GM18909 (cell line): ENCODE results near the gene NTM.

ENCODE experiments used
- ATAC-seq: cut with Tn5 transposase; IDR thresholded peaks from one replicate; pipeline ENCODE4 v1.9.1; 2021; ENCODE audit warnings: mild to moderate bottlenecking; ENCODE audit not compliant: unreplicated experiment, poor library complexity

Gene NTM

DNA sequence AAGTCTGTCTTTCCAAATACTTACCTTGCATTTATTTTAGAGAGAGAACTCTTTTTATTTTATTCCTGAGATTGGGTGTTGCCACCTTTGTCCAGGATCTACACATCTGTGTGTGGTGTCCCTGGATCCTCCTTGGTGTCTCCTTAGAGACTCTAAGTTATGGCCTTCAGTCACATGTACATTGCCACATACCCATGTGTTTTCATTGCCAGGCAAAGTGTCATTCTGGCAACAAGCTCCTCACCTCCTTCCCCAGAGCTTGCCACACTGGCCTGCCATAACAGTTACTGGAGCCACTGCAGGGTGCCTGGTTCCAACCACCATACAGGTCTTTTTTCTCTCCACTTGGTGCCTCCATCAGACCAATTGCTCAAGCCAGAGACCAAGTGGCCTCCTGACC is 379.7 kb downstream of the NTM start:
- ATAC-seq, result no peak

DNA sequence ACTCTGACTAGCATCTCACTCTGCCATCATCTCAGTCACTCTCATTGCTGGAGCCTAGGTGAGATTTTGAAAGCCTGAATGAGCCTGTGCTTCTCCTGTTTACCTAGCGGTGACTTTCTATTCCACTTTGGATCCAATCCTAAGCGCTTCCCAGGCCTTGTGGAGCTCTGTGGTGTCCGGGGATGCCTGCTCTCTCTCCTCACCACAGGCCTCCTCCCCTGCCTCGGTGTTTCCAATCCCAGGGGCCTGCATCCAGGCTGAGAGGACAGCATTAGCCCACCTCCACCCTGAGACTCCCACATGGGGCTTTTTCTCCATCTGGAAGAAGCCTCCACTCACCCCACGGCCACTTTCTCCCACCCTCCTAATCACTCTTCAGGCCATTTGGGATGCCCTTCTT is 380.3 kb downstream of the NTM start:
- ATAC-seq, result no peak

DNA sequence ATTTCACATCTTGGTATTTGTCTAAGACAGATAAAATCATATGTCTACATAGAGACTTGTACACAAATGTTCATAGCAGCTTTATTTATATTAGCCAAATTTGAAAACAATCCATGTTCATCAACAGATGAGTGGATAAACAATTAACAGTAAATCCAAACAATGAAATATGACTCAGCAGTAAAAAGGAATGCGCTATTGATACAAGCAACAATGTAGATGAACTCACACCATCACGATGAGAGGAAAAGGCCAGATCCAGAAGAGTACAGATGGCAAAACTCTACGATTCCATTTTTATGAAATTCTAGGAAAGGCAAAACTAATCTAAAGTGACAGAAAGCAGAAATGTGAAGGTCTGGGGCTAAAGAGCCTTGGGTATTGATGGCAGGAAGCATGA is 384.3 kb downstream of the NTM start:
- ATAC-seq, result no peak

DNA sequence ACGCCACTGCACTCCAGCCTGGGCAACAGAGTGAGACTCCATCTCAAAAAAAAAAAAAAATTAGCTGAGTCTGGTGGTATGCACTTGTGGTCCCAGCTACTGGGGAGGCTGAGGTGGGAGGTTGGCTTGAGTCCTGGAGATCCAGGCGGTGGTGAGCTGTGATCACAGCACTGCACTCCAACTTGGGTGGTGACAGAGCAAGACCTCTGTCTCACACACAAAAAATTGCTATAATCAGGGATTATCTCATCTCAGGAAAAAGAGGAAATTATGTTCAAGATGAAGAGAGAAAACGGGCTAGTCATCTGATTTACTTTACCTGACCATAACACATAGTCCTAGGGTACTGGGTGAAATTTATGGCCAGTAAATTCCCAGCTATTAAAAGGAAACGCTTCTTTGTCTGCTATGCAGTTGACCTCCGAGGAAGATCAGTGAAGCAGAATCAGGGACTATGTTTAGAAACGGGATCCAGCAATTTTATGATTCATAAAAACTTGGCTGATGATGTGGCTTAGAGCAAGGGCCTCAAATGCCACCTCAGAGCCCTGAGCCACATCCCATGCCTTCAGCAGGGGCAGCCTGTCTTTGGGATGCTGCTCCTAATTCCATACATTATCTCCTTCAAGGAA is 386.2 kb downstream of the NTM start:
- no peak for ATAC-seq

DNA sequence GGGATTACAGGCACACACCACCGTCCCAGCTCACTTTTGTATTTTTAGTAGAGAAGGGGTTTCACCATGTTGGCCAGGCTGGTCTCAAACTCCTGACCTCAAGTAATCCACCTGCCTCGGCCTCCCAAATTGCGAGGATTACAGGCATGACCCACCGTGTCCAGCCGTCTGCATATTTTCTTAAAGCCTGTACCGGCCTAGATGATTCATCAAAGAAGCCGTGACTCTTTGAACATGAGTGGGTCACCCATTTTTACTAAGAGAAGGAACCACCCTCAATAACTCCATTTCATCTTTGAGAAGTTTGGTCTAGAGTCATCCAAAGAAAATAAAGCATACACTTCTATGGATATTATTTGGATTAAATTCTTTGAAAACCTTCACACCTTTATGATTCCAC is 388.3 kb downstream of the NTM start:
- no peak for ATAC-seq

DNA sequence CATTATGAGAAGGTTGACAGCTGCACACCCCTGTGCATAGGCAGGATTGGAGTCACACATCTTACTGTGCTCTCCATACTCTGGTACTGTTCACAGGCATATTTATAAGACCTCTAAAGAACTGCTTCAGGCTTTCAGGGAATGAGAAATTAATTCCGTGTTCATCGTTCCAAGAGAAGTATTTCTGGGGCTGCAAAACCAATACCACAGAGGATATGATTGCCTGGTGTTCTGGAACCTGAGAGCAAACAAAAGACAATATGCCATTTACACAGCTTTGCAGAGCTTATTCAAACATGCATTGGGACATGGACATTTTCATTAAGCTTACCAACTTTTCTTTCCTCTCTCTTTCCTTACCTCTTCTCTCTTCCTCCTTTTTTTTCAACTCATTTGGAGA is 388.7 kb downstream of the NTM start:
- ATAC-seq, result no peak

DNA sequence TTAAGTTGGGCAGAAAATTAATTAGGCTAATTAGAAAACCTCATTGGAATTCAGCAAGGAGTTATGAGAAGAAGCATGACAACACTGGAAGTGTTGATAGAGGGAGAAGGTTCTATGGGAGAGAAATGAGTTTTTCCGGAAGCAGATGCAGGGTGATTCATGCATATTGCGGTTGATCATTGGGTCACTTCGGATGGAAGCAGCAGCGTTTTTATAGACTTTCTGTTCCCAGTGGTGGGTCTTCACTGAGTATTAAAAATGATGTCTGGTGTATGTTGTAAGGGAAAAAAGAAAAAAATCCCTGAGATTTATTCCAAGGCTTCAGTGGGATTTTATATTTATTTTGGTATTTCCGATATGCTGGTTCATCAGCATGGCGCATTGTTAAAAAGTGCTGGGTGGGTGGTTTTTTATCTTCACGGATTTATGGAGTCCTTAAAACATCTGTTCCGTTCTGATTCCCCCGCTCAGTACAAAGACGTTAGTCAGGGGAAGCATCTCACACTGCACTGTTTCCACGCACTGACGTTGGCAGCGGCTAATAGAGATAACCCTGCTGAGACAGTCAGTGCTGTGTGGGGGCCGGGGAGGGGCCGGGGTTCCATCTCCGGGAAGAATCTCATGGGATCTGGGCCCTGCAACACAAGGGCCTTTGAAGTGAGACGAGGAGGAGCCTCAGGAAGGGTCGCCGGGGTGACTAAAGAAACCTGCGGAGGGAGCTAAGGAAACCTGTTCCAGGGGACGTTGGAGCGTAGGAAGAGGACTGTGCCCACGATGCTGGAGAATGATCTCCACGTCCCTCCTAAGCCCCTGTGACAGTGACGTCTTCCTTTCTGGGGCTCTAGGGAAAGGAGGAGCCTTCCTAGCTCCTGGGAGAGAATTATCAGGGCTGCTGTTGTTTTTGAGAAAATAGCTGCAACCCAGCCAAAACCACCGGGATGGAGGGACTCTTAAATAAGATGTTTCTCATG is 390.0 kb downstream of the NTM start:
- no peak for ATAC-seq

DNA sequence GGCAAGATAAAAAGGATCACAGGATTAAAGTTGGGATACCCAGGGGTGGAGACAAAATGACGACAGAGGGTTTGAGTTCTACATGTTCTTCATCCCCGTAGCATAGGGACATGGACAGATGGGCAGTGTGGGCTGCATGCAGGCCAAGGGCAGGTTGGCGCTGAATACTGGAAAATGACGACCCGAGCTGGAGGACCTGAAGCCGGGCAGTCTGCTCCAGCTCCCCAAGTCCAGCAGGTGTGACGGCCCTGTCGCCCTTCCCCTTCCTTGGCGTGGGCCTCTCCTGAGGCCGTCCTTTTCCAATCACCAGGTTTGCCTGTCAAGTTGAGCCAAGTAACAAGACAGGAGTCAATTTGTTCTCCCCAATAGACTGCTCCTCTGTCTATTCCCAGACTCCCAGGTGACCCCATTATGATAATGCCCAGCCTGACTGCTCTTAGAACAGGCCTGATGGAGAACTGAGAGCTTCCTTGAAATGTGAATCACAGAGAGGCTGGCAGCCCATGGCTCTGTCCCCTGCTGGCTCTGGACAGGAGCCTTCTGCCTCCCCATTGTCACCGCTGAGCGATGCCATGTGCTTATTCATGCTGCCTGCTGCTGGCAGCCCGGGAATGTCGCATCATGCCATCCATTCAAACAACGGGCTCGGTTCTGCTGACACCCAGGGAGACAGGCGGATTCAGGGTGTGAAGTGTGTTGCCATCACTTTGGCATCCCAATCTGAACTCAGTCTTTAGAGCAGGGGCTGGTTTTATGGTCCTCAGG is 392.1 kb downstream of the NTM start:
- ATAC-seq, result no peak

DNA sequence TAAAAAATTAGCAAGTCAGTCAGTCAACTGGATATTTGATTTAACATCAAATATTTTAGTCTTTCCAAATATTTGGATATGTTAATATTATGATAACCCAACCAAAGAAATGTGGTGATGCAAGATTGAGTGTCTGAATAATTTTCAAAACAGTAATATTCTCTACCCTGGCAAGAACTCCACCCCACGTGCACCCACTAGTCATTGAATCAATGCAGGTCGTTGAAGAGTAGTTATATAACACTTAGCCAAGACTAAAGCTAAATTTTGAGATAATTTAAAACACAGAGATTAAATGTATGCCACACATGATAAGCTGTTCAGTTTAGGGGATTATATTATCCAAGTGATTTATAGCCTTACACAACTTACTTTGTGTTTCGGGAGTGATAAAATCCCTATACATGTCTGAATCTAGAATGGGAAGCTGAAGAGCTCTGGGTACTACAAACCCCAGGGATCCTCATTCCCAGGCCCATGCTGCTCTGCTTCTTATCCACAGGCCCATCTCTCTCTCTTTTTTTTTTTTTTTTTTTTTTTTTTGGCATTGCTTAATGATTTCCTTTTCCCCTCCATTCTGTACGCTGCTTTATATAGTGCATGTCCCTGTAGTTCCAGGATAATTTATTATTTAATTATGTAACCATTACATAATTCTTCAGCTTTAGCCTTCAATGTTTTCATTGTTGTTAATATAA is 392.9 kb downstream of the NTM start:
- no peak for ATAC-seq

DNA sequence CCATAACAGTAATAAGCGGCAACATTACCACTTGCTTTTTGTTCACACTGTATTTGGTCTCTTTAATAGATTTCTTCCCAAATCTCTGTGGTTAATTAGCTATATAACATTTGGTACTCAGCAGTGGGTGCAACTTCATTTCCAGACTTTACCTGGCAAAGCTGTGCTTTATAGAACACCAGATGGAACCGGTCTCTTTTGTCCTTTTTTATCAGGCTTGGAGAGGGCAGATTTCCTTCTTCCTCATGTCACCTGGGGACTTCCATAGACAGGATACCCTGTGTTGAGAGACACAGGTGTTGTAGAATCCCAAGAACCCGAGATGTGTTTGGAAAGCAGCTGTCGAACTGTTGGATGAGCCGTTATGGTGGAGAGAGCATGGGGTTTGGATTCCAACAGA is 393.7 kb downstream of the NTM start:
- ATAC-seq, result no peak

DNA sequence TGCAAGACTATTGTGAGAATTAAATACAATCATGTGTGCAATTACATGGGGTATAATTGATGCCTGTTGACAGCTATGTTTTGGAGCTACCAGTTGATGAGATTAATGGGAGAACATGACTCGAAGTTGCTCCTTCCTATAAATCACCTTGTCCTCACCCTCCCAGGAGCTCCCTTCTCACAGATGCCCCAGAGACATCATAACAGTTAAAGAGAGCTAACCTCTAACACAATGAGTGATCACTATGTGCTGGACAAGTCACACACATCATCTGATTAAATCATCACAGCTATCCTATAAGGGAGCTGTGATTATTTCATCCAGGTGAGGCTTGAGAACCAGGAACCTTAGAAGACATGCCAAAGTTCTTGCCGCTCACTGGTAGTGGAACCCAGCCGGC is 394.2 kb downstream of the NTM start:
- no peak for ATAC-seq

DNA sequence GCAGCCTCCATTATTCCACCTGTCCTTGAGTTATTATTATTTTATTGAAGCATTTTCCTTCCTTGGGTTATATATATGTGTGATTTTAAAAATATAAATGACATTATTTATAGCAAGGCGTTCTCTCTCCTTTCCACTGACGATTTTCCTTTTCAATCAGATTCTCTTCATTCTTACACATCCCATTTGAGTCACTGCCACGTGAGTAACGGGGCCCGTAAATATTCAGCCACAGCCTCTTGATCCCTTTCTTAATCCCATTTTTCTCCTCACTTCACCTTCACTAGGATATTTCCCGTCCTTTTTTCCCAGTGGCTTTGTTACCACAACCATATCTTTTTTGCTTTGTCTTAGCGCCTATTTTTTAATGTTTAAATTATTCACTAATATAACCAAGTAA is 396.2 kb downstream of the NTM start:
- ATAC-seq, result no peak

DNA sequence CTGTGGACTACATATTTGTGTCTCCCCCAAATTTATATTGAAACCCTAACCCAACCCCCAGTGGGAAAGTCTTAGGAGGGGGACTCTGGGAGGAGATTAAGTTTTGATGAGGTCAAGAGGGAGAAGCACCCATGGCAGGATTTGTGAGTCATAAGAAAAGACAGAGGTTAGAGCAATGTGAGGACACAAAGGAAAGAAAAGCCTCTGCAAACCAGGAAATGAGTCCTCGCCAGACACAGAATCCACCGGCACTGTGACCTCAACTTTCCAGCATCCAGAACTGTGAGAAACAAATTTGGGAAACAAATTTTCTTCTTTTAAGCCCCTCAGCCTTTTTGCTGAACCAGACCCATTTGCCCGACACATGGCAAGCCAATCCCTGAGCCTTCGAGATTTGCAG is 397.0 kb downstream of the NTM start:
- no peak for ATAC-seq

DNA sequence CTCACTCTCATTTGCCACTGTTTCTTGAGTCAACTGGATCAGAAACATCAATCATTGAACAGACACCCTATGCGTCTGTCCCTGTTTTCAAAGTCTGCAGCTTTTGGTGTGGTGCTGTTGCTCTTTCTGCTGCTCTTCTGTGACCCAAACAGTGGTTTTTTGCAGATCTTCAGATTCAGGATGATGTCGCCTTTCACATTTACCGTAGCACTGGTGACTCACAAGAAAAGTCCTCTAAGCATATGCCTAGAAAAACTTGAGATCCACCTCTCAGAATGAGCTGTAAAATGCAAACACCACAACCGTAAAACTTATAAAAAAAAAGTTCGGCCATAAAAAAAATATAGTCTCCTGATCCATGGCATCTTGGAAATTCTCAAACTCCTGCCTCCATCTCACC is 400.4 kb downstream of the NTM start:
- ATAC-seq, result no peak

DNA sequence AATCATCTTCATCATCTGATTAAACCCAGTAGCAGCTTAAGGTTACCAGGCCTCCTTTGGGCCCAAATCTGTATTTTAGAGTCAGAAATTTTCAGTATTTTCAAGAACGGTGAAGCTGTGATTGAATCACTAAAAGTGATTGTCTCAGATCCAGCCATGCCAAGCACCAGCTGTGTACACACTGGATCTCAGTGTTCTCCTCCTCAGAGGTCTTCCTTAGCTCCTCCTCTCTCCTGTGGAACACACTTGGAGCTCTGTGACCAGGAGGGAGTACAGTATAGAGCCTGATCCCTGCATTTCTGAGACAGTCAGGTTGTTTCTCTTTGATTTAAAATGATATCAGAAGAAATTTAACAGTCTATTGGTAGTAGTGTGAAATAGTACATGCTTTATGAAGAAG is 401.1 kb downstream of the NTM start:
- ATAC-seq, result no peak

DNA sequence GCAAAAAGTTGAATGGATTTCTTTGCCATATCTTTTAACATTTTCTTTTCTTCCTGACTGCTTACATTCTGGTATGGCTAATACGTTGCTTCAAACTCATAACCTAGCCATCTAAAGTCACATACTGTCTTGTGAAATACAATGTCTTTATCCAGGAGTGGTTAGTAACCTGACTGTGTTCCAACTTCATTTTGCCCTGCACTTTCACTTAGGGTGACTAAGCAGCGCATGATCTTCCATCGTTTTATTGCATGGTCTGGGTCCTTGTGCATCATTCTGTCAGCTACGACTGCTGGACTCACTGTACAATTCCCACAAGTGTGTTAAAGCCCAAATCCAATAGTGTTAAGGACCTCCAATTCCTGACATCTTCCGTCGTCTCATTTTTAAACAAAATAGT is 403.2 kb downstream of the NTM start:
- no peak for ATAC-seq

DNA sequence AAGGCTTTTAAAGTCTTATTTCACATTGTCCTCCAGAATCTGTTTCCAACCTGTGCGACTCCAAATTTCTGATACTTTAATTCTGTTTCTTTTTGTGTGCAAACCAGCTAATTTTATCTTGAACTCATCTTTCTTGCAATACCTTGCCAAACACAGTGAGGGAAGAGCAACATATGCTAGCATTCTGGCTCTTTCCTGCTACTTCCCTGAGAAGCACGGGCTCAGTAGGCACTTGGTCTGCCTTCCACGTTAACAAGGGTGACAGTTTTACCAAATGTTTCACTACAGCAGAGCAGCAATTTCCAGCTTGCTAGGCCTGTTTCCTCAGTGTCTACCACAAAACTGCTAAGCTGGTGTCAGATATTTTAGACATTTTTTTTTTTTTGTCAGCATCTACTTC is 405.8 kb downstream of the NTM start:
- no peak for ATAC-seq

DNA sequence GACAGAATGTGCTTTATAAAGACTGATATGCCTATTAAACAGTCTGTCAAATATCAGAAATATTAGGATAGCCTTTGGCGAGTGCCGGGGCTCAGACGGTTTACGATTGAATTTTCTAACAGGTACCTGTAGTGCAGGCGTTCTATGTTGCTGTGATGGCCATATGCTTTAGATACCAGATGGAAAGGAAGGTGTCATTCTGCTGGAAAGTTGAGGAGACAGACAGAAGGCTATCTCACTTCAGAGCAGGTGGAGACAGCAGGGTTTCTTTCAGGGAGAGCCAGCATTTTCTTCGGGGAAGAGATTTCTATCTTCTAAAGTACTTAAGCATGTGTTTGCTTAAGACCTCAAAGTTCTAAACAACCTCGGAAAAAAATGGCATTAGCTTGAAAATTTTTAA is 415.4 kb downstream of the NTM start:
- ATAC-seq, result no peak

DNA sequence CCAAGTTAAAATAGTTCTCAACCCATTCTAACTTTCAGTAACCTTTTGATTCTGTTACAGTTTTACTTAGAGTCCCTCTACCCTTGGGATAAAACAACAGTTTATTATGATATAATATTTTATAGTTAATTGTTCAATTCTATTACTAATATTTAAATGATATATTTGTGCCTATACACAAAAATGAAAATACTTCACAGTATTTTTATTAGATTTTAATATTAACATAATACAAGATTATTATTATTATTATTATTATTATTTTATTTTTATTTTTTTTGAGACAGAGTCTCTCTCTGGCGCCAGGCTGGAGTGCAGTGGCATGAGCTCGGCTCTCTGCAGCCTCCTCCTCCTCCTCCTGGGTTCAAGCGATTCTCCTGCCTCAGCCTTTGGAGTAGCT is 416.7 kb downstream of the NTM start:
- no peak for ATAC-seq

DNA sequence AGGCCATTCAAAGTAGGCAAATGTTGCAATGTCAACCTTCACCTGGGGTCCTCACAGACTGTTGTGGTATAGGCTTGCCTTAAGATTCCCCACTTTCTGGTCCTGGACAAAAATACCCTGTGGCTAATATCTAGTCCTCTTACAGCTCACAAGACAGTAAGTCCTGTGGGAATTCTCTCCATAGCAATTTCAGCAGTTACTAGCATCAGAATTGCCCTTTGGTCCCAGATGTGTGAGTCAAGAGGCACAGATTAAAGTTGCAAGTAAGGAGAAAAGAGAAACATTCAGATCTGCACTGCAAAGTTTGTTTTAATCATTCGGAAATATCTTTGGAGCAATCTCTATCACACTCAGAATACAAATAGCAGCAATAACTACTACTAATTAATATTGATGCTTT is 420.2 kb downstream of the NTM start:
- ATAC-seq, result no peak

DNA sequence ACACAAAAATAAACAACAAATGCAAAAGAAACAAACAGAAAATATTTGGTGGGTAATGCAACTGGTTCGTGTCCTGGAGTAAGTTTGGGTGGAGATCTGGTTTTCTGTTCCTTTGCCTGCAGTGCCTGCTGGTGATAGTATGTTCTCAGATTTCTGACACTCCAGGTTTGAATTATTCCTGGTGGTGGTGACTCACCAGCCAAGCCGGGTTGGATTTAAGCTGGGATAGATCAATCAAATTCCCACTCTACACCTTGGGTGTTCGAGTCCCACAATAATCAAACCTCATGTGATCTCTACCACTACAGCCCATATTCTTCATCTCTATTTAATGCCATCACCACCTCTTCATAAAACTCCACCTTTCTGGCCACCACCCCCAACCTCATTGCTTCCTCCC is 421.8 kb downstream of the NTM start:
- no peak for ATAC-seq
